Neural progenitor cell (in vitro differentiated cells): ENCODE results near the gene CRYGN.

Source experiments
- EZH2 ChIP-seq: fragments of 200-600 bp; sonication (generic); IDR thresholded peaks from 2 replicates; pipeline ENCODE4 v1.6.1; 2017; ENCODE audit warnings: antibody characterized with exemption, mild to moderate bottlenecking, moderate library complexity
- TF ChIP-seq, protein P1 (sequence below): fragments of 200-600 bp; sonication (generic); IDR thresholded peaks from 2 replicates; pipeline ENCODE4 v1.5.1; 2017; ENCODE audit warnings: antibody characterized with exemption, mild to moderate bottlenecking

GRCh38 chr7:151381098-151381347 is 58.9 kb downstream of the CRYGN start:
- TF ChIP-seq, protein P1, sequence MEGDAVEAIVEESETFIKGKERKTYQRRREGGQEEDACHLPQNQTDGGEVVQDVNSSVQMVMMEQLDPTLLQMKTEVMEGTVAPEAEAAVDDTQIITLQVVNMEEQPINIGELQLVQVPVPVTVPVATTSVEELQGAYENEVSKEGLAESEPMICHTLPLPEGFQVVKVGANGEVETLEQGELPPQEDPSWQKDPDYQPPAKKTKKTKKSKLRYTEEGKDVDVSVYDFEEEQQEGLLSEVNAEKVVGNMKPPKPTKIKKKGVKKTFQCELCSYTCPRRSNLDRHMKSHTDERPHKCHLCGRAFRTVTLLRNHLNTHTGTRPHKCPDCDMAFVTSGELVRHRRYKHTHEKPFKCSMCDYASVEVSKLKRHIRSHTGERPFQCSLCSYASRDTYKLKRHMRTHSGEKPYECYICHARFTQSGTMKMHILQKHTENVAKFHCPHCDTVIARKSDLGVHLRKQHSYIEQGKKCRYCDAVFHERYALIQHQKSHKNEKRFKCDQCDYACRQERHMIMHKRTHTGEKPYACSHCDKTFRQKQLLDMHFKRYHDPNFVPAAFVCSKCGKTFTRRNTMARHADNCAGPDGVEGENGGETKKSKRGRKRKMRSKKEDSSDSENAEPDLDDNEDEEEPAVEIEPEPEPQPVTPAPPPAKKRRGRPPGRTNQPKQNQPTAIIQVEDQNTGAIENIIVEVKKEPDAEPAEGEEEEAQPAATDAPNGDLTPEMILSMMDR: no peak
- no peak for TF ChIP-seq EZH2
